SK-N-MC (cell line): ENCODE measurements around the gene FSIP1.

ENCODE experiments used
- EZH2 ChIP-seq: fragments of 200-600 bp; sonication (generic); IDR thresholded peaks from one replicate; pipeline ENCODE4 v1.6.1; 2017; ENCODE audit warnings: antibody characterized with exemption
- POLR2AphosphoS5 ChIP-seq: IDR thresholded peaks from 2 replicates; pipeline ENCODE4 v1.6.1; 2012; ENCODE audit warnings: mild to moderate bottlenecking, low read depth, low read length, borderline replicate concordance

DNA sequence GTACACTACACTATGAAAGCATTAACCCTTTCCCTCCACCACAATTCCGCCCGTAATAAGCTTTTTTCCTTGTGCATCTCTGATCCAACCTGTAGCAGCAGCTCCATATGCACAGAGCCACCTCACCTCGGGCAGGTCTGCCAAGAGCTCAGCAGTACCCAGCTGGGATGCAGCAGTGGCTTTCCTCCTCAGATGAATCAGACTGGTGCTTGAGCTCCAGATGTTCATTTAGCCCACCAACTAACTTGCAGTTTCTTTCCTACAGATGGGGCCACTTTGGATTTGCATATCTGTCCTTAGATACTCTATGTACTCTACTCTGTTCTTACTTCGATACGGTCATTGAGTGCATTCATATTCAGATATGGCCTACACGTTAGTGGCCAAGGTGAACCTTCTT, 14.8 kb upstream of the FSIP1 start:
- TF ChIP-seq EZH2 (no peak), POLR2AphosphoS5 (no peak)
